Measurements from ENCODE around the gene FAM83D.

FAM83D gene

GRCh38 chr20:38897267-38897666, 28.9 kb upstream of the FAM83D start:
- no peak overlapping the region for H2BK15ac ChIP-seq (ENCODE audit: low read depth, poor library complexity, severe bottlenecking)
- no peaks in the 10 kb centered on the region for H3K9me3 ChIP-seq (ENCODE audit: control insufficient read depth, low read length)
- H3K79me1 ChIP-seq (replicated peaks; ENCODE audit: low read length, poor library complexity, severe bottlenecking), result no peaks in the 10 kb centered on the region
- no peak overlapping the region for H4K91ac ChIP-seq (ENCODE audit: low read length)
- no peak overlapping the region for H2BK5ac ChIP-seq (ENCODE audit: low read depth, low read length, poor library complexity, severe bottlenecking)
- H4K8ac ChIP-seq (ENCODE audit: low read length), result no peak overlapping the region
- H3K27me3 ChIP-seq (ENCODE audit: control insufficient read depth in 1 of 2, insufficient read depth in 1 of 2, low read length in 2 of 2), result peaks cover 61 to 84% of the 10 kb centered on the region in 2 experiments
- no peak overlapping the region for H2AK5ac ChIP-seq (ENCODE audit: low read length, severe bottlenecking)
- no peak overlapping the region for H3K4me3 ChIP-seq (ENCODE audit: insufficient read depth in 1 of 2, low read depth in 1 of 2, low read length in 2 of 2)
- H3K14ac ChIP-seq (ENCODE audit: low read length in 2 of 2), result no peak overlapping the region
- no peak overlapping the region for H3K23ac ChIP-seq (ENCODE audit: low read length in 2 of 2)
- no peak overlapping the region for H2BK12ac ChIP-seq (ENCODE audit: low read length in 2 of 2)
- H3K27ac ChIP-seq (ENCODE audit: low read length, poor library complexity, severe bottlenecking), result no peak overlapping the region
- no peak overlapping the region for H3K4ac ChIP-seq (ENCODE audit: low read depth in 1 of 2, low read length in 2 of 2)
- no peak overlapping the region for H2BK120ac ChIP-seq (ENCODE audit: low read depth, low read length)
- H3K9ac ChIP-seq (ENCODE audit: low read length), result no peak overlapping the region
- DNase-seq, result no peak
- 90% methylated on average over 2 of the region's 4 CpGs for WGBS
- no peak overlapping the region for H3K4me2 ChIP-seq (ENCODE audit: low read length, poor library complexity, severe bottlenecking)
- H3K18ac ChIP-seq (ENCODE audit: low read depth in 1 of 2, low read length in 2 of 2), result no peak overlapping the region
- peaks cover 3% of the 10 kb centered on the region for H3K4me1 ChIP-seq (ENCODE audit: control insufficient read depth, insufficient read depth, low read depth, low read length)
- H3K36me3 ChIP-seq (ENCODE audit: control insufficient read depth in 1 of 2, insufficient read depth in 2 of 2, low read depth in 1 of 2, low read length in 2 of 2), result no peaks in the 10 kb centered on the region
- H2AFZ ChIP-seq (ENCODE audit: low read depth, low read length), result no peak overlapping the region

DNA sequence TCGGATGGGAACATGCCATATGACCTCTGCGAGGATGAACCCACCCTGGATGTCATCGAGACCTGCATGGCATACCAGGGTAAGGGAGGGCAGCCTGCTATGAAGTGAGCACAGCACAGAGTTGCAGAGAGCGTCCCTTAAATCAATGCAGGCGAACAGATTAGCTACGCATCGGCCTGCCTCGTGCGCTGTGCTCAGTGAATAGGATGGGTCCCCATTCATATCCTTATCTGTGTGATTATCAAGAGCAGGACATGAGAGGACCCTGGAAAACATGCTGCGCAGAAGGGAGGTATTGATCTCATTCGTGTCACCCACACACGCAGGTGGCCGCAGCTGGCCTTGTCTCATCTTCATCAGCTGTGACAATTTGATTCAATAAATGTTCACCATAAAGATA, 25.6 kb upstream of the FAM83D start:
- Histone ChIP-seq H3K23ac (ENCODE audit: low read length in 2 of 2) (no peak overlapping the region), H4K91ac (ENCODE audit: low read length) (no peak overlapping the region), H3K27me3 (ENCODE audit: control insufficient read depth in 1 of 2, insufficient read depth in 1 of 2, low read length in 2 of 2) (peaks cover 39 to 66% of the 10 kb centered on the region in 2 experiments), H3K4me1 (ENCODE audit: control insufficient read depth, insufficient read depth, low read depth, low read length) (no peaks in the 10 kb centered on the region), H3K9ac (ENCODE audit: low read length) (no peak overlapping the region), H3K27ac (ENCODE audit: low read length, poor library complexity, severe bottlenecking) (no peak overlapping the region), H3K79me1 (replicated peaks; ENCODE audit: low read length, poor library complexity, severe bottlenecking) (no peaks in the 10 kb centered on the region), H4K8ac (ENCODE audit: low read length) (no peak overlapping the region), H2BK120ac (ENCODE audit: low read depth, low read length) (no peak overlapping the region), H3K4me2 (ENCODE audit: low read length, poor library complexity, severe bottlenecking) (no peak overlapping the region), H3K18ac (ENCODE audit: low read depth in 1 of 2, low read length in 2 of 2) (no peak overlapping the region), H2BK12ac (ENCODE audit: low read length in 2 of 2) (no peak overlapping the region), H3K4me3 (ENCODE audit: insufficient read depth in 1 of 2, low read depth in 1 of 2, low read length in 2 of 2) (no peak overlapping the region), H2BK5ac (ENCODE audit: low read depth, low read length, poor library complexity, severe bottlenecking) (no peak overlapping the region), H3K4ac (ENCODE audit: low read depth in 1 of 2, low read length in 2 of 2) (no peak overlapping the region), H2BK15ac (ENCODE audit: low read depth, poor library complexity, severe bottlenecking) (no peak overlapping the region), H2AFZ (ENCODE audit: low read depth, low read length) (no peak overlapping the region), H3K14ac (ENCODE audit: low read length in 2 of 2) (peak overlapping the region in 1 of 2 experiments; percentile 11), H2AK5ac (ENCODE audit: low read length, severe bottlenecking) (no peak overlapping the region), H3K9me3 (ENCODE audit: control insufficient read depth, low read length) (peaks cover 10% of the 10 kb centered on the region), H3K36me3 (ENCODE audit: control insufficient read depth in 1 of 2, insufficient read depth in 2 of 2, low read depth in 1 of 2, low read length in 2 of 2) (no peaks in the 10 kb centered on the region)
- WGBS, result 90% methylated on average over 10 of the region's 13 CpGs
- no peak for DNase-seq

DNA sequence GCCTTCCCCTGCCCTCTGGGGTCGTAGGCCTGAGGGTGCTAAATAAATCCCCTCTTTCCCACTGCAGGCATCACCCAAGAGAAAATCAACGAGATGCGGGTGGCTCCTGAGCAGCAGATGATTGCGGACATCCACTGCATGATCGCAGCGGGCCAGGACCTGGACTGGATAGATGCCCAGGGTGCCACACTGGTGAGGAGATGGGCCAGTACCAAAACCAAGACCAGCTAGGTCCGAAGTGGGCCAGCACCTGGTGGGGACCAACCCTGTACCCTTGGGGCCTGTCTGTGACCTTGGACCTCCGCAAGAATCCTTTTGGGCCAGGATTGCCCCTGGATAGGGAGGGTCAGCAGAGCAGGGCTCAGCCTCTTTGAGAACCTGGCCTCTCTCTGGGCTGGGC, 23.6 kb upstream of the FAM83D start:
- Histone ChIP-seq H2AFZ (ENCODE audit: low read depth, low read length) (no peak overlapping the region), H3K4ac (ENCODE audit: low read depth in 1 of 2, low read length in 2 of 2) (no peak overlapping the region), H4K91ac (ENCODE audit: low read length) (no peak overlapping the region), H2BK120ac (ENCODE audit: low read depth, low read length) (no peak overlapping the region), H4K8ac (ENCODE audit: low read length) (no peak overlapping the region), H3K79me1 (replicated peaks; ENCODE audit: low read length, poor library complexity, severe bottlenecking) (no peaks in the 10 kb centered on the region), H2BK12ac (ENCODE audit: low read length in 2 of 2) (no peak overlapping the region), H3K9ac (ENCODE audit: low read length) (no peak overlapping the region), H3K23ac (ENCODE audit: low read length in 2 of 2) (no peak overlapping the region), H2BK5ac (ENCODE audit: low read depth, low read length, poor library complexity, severe bottlenecking) (no peak overlapping the region), H2AK5ac (ENCODE audit: low read length, severe bottlenecking) (no peak overlapping the region), H2BK15ac (ENCODE audit: low read depth, poor library complexity, severe bottlenecking) (no peak overlapping the region), H3K18ac (ENCODE audit: low read depth in 1 of 2, low read length in 2 of 2) (no peak overlapping the region), H3K14ac (ENCODE audit: low read length in 2 of 2) (peak overlapping the region in 1 of 2 experiments; percentile 62), H3K36me3 (ENCODE audit: control insufficient read depth in 1 of 2, insufficient read depth in 2 of 2, low read depth in 1 of 2, low read length in 2 of 2) (no peaks in the 10 kb centered on the region), H3K4me1 (ENCODE audit: control insufficient read depth, insufficient read depth, low read depth, low read length) (no peaks in the 10 kb centered on the region), H3K4me3 (ENCODE audit: insufficient read depth in 1 of 2, low read depth in 1 of 2, low read length in 2 of 2) (no peak overlapping the region), H3K27ac (ENCODE audit: low read length, poor library complexity, severe bottlenecking) (no peak overlapping the region), H3K9me3 (ENCODE audit: control insufficient read depth, low read length) (peaks cover 10% of the 10 kb centered on the region), H3K4me2 (ENCODE audit: low read length, poor library complexity, severe bottlenecking) (no peak overlapping the region), H3K27me3 (ENCODE audit: control insufficient read depth in 1 of 2, insufficient read depth in 1 of 2, low read length in 2 of 2) (peaks cover 42 to 64% of the 10 kb centered on the region in 2 experiments)
- DNase-seq, result no peak
- WGBS, result 85% methylated on average over 8 of the region's 8 CpGs

- Histone ChIP-seq H3K9ac (ENCODE audit: low read length) (no peak overlapping the region), H3K4me3 (ENCODE audit: insufficient read depth in 1 of 2, low read depth in 1 of 2, low read length in 2 of 2) (no peak overlapping the region), H3K4me2 (ENCODE audit: low read length, poor library complexity, severe bottlenecking) (no peak overlapping the region), H2BK5ac (ENCODE audit: low read depth, low read length, poor library complexity, severe bottlenecking) (no peak overlapping the region), H3K4ac (ENCODE audit: low read depth in 1 of 2, low read length in 2 of 2) (no peak overlapping the region), H3K27ac (ENCODE audit: low read length, poor library complexity, severe bottlenecking) (no peak overlapping the region), H2BK15ac (ENCODE audit: low read depth, poor library complexity, severe bottlenecking) (no peak overlapping the region), H3K27me3 (ENCODE audit: control insufficient read depth in 1 of 2, insufficient read depth in 1 of 2, low read length in 2 of 2) (peaks cover 47 to 64% of the 10 kb centered on the region in 2 experiments), H3K4me1 (ENCODE audit: control insufficient read depth, insufficient read depth, low read depth, low read length) (no peaks in the 10 kb centered on the region), H3K79me1 (replicated peaks; ENCODE audit: low read length, poor library complexity, severe bottlenecking) (no peaks in the 10 kb centered on the region), H3K18ac (ENCODE audit: low read depth in 1 of 2, low read length in 2 of 2) (no peak overlapping the region), H3K9me3 (ENCODE audit: control insufficient read depth, low read length) (peaks cover 10% of the 10 kb centered on the region), H2BK12ac (ENCODE audit: low read length in 2 of 2) (no peak overlapping the region), H2BK120ac (ENCODE audit: low read depth, low read length) (no peak overlapping the region), H3K23ac (ENCODE audit: low read length in 2 of 2) (no peak overlapping the region), H2AK5ac (ENCODE audit: low read length, severe bottlenecking) (no peak overlapping the region), H4K91ac (ENCODE audit: low read length) (no peak overlapping the region), H3K36me3 (ENCODE audit: control insufficient read depth in 1 of 2, insufficient read depth in 2 of 2, low read depth in 1 of 2, low read length in 2 of 2) (no peaks in the 10 kb centered on the region), H2AFZ (ENCODE audit: low read depth, low read length) (no peak overlapping the region), H4K8ac (ENCODE audit: low read length) (no peak overlapping the region), H3K14ac (ENCODE audit: low read length in 2 of 2) (no peak overlapping the region)
- DNase-seq, result no peak
- WGBS, result 62% methylated on average over 5 of the region's 5 CpGs
These were observed 22.9 kb upstream of the FAM83D start for GRCh38 chr20:38903335-38903734.

Measured in mesenchymal stem cell (in vitro differentiated cells and primary cell).